ENCODE measurements around the gene SH3GL3. TPM values are rescaled to one million over a fixed set of nuclear protein-coding genes. Genes with fewer than 3 reads are reported as not detected.

Gene SH3GL3
- total RNA-seq, 1 experiment from 2014 or later: not detected

DNA sequence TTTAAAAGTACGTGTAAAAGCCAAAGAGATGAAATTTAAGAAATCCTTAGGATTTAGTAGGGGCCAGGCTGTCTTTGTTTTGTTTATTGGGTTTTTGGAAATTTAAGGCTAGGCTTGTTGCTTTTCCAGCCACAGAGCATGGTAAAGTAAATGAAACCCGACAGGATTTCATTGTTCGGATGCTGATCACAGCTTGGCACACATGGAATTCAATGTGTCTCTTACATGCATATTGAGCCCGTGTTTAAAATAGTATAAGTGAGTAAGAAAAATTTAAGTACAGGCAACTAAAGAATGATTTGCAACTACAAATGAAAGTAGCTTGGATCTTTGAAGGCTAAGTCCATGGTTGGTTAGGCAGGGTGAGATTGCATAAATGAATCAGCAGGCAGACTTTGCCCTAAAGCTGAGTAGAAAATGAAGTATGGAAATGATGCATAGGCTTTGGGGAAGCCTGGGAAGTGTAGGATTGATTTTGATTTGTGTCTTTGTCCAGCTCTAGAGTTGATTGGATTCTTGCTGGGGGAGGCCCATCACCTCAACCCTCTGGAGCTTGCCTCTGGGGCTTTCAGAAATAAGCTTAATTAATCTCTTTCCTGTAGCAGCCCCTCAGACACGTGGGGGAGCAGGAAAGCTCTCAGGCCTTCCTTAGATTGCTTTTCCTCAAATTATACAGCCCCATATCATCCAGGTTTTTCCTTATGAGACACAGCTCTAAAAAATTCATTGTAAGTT, 138.6 kb downstream of the SH3GL3 start:
- no peaks in the 10 kb centered on the region for H3K9me3 ChIP-seq (ENCODE audit: control insufficient read depth, insufficient read depth, low read depth, low read length)
- no peaks in the 10 kb centered on the region for H3K4me1 ChIP-seq (ENCODE audit: control insufficient read depth, insufficient read depth, low read length)
- ChIA-PET CTCF (no interaction called here), POLR2A (no interaction called here)
- no peak for DNase-seq (ENCODE audit: low read depth, low spot score)
- ATAC-seq: no peak
- no peaks in the 10 kb centered on the region for H3K36me3 ChIP-seq (ENCODE audit: control insufficient read depth, insufficient read depth, low read length)
- BruUV-seq (replicated peaks): no TSS peak
- H3K27ac ChIP-seq (ENCODE audit: low read length): no peak overlapping the region
- H3K27me3 ChIP-seq (ENCODE audit: control insufficient read depth, insufficient read depth, low read length): no peaks in the 10 kb centered on the region
- H3K4me3 ChIP-seq (ENCODE audit: low read depth in 2 of 2, low read length in 2 of 2): no peak overlapping the region
- in situ Hi-C loops (cut with HindIII; ENCODE audit: low pct_unique_long_range_greater_than_20kb, low sequenced_read_pairs): no loop called here
- no peak for TF ChIP-seq REST (IDR thresholded peaks at IDR 0.05; ENCODE audit: insufficient read depth in 1 of 2, low read depth in 2 of 2, low read length in 1 of 2)
- no peak for TF ChIP-seq TCF7L2 (IDR thresholded peaks at IDR 0.05; ENCODE audit: low read depth, low read length)
- TF ChIP-seq SIN3A (IDR thresholded peaks at IDR 0.05; ENCODE audit: borderline replicate concordance, insufficient read depth, low read depth, low read length): no peak
- no peak for TF ChIP-seq POLR2AphosphoS5 (IDR thresholded peaks at IDR 0.05; ENCODE audit: low read depth, low read length)
- no peak for TF ChIP-seq CTCF (IDR thresholded peaks at IDR 0.05)
- intact Hi-C loops (cut with micrococcal nuclease; ENCODE audit: unreplicated experiment): no loop called here

DNA sequence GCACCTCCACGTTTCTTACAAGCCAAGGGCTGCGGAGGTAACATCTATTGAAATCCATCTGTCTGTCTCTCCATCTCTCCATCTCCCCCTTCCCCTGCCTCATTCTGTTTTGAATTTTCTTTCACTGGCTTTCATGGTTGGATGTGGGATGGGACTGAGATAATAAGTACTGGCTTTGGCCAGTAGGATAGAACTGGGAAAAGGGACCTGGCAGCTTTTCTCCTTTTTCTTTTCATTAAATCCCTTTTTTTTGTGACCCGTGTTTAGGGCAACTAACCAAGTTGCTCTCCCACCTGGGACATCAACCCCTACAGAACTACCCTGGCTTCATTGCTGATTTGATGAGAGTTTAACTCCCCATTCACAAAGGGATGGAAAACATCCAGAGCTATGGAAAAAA, 139.9 kb downstream of the SH3GL3 start:
- in situ Hi-C loops (cut with HindIII; ENCODE audit: low pct_unique_long_range_greater_than_20kb, low sequenced_read_pairs) (no loop called here), intact Hi-C loops (cut with micrococcal nuclease; ENCODE audit: unreplicated experiment) (no loop called here)
- TF ChIP-seq TCF7L2 (IDR thresholded peaks at IDR 0.05; ENCODE audit: low read depth, low read length): no peak
- TF ChIP-seq REST (IDR thresholded peaks at IDR 0.05; ENCODE audit: insufficient read depth in 1 of 2, low read depth in 2 of 2, low read length in 1 of 2): no peak
- no peak for TF ChIP-seq SIN3A (IDR thresholded peaks at IDR 0.05; ENCODE audit: borderline replicate concordance, insufficient read depth, low read depth, low read length)
- TF ChIP-seq POLR2AphosphoS5 (IDR thresholded peaks at IDR 0.05; ENCODE audit: low read depth, low read length): no peak
- no peak for TF ChIP-seq CTCF (IDR thresholded peaks at IDR 0.05)
- H3K27me3 ChIP-seq (ENCODE audit: control insufficient read depth, insufficient read depth, low read length): no peaks in the 10 kb centered on the region
- no peaks in the 10 kb centered on the region for H3K36me3 ChIP-seq (ENCODE audit: control insufficient read depth, insufficient read depth, low read length)
- no peaks in the 10 kb centered on the region for H3K9me3 ChIP-seq (ENCODE audit: control insufficient read depth, insufficient read depth, low read depth, low read length)
- no peak for ATAC-seq
- POLR2A ChIA-PET: no interaction called here
- CTCF ChIA-PET: no interaction called here
- BruUV-seq (replicated peaks): no TSS peak
- no peak overlapping the region for H3K27ac ChIP-seq (ENCODE audit: low read length)
- no peak for DNase-seq (ENCODE audit: low read depth, low spot score)
- H3K4me1 ChIP-seq (ENCODE audit: control insufficient read depth, insufficient read depth, low read length): no peaks in the 10 kb centered on the region
- no peak overlapping the region for H3K4me3 ChIP-seq (ENCODE audit: low read depth in 2 of 2, low read length in 2 of 2)
